Ramos (cell line): Measurements from ENCODE around the gene RRAS2.
"Not testable (repeated sequence)": the region's sequence is repeated elsewhere in the genome, so short reads cannot be mapped to it uniquely, and the experiment has no call there.

Source experiments
- in situ Hi-C: fragments of 300-500 bp; cut with MboI; formaldehyde crosslinking; loops from one replicate; pipeline ENCODE4 v1.14.3; 2022; ENCODE audit warnings: low sequenced_read_pairs; ENCODE audit not compliant: unreplicated experiment

RRAS2 gene

DNA sequence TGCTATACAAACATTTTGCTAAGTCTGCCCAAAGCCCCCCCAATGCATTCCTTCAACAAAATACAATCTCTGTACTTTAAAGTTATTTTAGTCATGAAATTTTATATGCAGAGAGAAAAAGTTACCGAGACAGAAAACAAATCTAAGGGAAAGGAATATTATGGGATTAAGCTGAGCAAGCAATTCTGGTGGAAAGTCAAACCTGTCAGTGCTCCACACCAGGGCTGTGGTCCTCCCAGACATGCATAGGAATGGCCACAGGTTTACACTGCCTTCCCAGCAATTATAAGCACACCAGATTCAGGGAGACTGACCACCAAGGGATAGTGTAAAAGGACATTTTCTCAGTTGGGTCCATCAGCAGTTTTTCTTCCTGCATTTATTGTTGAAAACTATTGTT, 92.4 kb downstream of the RRAS2 start:
- in situ Hi-C loops: no loop called here

DNA sequence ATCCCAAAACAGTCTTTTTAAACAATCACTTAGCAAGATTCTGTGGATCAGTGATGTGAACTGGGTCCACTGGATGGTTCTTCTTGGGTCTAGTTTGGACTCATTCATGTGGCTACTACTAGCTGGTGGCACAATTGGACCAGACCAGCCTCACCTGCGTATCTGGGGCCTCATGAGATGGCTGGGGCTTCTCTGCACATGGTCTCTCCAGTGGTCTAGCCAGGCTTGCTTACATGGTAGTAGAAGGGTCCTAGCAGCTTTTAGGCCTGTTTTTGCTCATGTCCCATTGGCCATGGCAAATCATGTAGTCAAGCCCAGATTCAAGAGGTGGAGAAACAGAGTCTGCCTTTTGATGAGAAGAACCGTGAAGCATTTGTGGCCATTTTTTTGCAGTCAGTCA, 94.0 kb downstream of the RRAS2 start:
- in situ Hi-C loops: no loop called here

DNA sequence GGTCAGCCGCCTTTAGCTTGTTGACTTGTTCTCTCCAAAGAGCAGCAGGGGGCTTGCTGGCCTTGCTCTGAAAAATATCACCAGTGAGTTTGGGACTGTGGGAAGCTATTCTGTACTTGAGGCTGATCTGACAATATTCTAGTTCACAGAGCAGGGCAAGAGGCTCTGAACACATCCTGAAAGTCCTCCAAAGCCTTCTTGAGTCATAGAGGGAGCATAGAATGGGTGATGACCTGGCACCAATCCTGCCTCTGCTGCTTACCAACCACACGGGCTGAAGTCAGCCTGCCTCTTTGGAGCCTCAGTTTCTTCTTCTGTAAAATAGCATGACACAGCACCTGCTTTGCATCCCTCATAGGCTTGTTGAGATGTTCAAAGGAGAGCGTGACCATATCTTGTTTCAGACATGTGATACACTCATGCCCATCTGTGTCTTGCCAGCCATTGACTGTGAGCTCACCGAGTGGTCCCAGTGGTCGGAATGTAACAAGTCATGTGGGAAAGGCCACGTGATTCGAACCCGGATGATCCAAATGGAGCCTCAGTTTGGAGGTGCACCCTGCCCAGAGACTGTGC, 96.6 kb downstream of the RRAS2 start:
- in situ Hi-C loops: no loop called here

DNA sequence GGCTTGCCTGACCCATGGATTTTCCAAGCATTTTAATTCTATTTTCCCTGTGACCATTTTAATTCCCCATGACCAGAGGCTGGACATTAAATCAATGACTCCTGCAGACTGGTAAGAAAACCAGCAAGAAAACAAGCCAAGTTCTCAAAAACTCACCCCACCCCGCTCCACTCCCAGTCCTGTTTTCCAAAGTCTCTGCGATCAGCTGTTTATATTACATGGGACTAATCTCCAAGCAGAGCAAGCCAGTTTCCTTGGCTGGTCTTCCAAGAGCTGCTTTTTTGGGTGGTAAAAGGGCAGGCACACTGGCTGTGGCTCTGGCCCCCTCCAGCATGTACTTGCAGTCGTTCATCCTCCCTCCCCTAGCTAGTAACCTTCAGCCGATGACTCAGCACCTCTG, 97.9 kb downstream of the RRAS2 start:
- in situ Hi-C loops: no loop called here

DNA sequence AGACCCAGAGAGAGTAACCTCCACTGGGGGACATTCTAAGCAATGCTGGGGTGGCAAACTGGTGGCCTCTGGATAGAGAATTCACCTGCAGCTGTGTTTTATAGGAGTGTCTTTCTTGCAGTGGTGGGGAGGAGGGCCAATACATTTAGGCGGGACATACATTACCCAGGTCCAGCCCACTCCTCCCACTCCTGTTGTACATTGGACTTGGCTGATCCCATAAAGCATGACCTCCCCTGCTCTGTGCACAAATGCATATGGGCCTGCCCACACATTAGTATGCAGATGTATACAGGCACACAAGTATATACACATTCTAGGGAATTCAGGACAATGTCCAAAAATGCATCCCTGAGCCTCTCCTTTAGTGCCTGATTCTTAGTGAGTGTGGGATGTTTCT, 99.1 kb downstream of the RRAS2 start:
- in situ Hi-C loops: no loop called here

DNA sequence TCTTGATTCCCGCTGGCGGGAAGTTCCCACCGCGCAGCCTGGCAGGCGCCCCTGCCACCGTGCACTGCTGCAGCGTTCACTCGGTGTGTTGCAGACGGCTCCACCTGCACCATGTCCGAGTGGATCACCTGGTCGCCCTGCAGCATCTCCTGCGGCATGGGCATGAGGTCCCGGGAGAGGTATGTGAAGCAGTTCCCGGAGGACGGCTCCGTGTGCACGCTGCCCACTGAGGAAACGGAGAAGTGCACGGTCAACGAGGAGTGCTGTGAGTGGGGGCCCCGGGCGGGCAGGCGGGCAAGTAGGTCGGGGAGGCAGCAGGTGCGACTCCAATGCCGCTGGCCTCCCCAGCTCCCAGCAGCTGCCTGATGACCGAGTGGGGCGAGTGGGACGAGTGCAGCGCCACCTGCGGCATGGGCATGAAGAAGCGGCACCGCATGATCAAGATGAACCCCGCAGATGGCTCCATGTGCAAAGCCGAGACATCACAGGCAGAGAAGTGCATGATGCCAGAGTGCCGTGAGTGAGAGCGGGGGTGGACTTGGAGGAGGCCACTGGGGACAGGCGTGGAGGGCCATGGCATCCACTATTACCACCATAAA, 99.7 kb downstream of the RRAS2 start:
- in situ Hi-C loops: no loop called here

DNA sequence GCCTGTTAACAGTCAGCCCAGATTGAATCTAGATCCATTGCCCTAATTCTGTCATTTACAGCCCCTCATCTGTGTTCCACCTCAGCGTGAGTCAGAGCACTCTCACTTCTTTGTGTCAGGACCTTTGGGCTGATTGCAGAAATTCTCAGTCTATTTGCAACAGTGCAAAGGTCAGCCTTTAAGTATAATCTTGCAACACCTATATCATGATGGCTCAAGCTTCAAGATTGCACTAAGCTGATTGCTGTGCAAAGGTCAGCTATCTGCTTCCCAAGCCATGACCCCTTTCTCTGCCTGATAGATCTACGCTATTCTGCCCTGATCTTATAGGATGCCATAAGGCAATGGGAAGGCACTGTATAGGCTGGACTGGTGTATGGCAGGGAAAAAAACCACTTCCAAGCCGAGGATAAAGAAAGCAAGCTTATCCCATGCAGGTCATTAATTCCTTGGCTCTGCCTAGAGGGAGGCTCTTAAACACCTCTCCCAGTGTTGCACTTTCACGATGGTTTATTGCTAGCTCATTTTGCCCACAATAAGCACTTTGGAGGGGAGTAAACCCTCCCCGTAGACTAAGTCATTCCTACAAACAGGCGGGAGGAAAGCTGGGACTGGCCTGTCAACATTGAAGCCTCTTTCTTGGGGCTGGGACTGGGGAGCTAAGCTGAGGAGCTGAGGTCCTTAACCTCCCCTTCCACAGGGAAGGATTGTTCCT, 100.6 kb downstream of the RRAS2 start:
- in situ Hi-C loops: no loop called here

DNA sequence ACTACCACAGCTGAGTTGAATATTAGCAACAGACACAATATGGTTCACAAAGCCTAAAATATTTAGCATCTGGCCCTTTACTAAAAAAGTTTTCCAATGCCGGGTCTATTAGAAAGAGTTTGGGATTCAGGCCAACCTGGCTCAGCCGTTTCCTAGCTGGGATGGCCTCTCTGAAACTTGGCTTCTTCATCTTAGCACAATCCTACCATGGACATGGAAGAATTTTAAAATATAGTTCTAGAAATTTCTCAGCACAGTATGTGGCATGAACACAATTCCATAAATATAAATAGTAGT, 103.8 kb downstream of the RRAS2 start:
- in situ Hi-C loops: no loop called here

DNA sequence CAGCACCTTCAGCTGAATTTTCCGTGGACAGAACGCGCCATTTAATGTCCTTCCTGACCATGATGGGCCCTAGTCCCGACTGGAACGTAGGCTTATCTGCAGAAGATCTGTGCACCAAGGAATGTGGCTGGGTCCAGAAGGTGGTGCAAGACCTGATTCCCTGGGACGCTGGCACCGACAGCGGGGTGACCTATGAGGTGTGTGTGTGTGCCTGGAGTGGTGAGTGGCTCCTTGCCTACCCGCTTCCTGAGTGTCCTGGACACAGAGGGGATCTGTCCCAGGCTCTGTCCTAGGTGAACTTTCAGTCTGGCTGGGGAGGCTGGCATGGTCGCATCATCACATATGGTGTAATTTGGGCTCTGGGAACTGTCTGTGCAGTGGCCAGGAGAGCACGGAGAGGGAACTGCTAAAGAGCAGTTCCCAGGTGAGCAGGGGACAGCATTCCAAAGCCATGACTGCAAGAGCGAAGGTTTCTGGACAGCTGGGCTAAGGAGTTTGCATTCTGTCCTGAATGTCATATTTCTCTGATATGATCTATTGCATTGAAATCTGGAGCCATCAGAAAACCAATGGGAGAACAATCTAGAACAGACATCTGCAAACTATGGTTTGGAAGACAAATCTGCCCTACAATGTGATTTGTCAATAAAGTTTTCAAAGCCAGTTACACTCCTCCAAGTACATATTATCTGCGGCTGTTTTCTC, 104.3 kb downstream of the RRAS2 start:
- in situ Hi-C loops: no loop called here

DNA sequence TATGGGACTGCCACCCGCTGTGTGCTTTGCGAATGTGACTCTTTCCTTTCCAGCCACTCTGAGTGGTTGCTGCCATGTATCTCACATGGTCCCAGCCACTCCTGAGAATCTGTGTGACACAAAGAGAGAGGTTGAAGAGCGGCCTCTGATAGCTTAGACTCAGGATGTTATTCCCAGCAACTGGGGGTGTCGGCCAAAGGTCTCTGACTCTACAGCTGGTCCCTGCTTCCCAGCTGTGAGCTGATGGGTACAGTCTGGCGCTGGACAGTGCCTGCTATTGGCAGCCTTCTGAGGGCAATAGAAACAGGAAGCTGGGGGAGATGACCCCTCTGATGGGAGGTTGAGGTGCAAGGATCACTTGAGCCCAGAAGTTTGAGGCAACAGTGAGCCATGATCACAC, 105.1 kb downstream of the RRAS2 start:
- in situ Hi-C loops: no loop called here

DNA sequence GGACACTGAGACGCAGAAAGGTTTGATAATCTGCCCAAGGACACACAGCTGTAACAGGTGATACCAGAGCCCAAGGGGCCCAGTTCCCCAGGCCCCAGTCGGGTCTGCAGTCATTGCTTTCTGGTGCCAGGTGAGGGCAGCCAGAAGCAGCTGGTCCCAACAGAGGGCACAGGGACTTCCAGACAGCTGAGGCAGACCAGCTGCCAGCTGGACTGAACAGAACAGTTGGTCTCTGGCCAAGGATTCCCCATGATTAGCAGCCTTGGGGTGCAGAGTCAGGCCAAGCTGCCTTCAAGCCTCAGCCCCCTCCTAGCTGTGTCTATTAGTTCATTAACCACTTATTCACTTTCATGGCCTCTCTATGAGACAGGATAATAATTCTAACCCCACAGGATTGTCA, 105.6 kb downstream of the RRAS2 start:
- in situ Hi-C loops: no loop called here

DNA sequence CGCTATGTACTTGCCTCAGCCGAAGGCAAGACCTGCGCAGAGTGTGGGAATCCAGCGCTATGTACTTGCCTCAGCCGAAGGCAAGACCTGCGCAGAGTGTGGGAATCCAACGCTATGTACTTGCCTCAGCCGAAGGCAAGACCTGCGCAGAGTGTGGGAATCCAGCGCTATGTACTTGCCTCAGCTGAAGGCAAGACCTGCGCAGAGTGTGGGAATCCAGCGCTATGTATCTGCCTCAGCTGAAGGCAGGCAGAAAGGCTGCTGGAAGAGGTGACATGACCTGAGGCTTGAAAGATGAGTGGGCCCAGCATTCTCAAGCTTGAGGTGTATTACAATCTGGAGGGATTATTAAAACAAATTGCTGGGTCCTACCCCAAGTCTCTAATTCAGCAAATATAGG, 106.5 kb downstream of the RRAS2 start:
- in situ Hi-C loops: not testable (repeated sequence)

DNA sequence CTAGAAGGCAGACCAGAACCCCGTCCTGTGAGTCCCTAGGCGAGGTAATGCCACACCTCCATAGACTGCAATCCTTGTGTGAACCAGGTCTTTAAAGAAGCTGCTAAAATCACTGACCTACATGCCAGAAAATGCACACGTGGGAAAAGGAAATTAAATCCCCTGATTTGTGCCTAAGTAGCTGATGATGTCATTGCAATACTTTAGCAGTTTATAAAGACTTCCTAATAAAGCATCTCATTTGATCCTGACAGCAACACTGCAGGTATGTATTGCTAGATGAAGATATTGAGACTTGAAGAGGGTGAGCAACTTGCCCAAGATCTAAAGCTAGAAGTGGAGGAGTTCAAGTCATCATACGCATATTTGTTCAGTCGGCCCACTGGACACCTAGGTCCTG, 107.2 kb downstream of the RRAS2 start:
- in situ Hi-C loops: no loop called here

DNA sequence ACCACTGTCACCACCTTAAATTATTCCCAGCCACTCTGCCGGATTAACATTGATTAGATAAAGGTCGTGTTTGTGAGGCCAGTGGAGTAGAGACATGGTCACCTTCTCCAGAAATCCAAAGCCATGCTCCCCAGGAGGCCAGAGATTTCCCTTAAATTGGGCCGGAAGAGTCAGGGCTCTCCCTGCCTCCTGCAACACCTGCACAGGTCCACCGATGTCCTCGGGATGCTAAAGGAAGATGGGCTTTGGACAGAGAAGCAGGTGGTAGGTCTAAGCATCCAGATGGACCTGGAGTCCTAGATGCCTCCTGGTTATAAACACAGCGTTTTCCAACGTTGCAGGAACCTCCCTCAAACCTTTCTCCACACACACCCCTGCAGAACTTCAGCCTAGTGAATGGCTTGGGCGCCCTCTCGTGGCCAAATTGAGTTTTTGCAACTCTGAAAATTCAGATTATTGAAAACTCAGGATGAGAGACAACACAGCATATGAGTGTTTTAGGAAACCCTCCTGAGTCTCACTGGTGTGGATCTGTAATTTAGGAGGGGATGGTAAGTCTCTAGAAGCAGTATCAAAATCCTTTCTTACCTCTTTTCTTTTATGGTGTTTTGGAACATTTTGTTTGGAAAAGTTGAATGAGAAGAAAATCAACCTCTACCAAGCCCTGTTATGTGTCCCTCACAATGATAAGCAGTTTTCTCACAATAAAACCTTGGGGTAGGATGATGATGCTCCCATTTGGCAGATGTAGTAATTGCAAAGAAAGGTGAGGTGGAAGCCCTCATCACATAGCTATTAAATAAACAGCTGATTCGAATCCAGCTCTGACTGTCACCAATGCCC, 109.6 kb downstream of the RRAS2 start:
- in situ Hi-C loops: loop anchor here (5.0 to 10.0 kb wide), 2 partner anchors 295 to 472 kb away; no protein-coding TSS in a partner anchor

DNA sequence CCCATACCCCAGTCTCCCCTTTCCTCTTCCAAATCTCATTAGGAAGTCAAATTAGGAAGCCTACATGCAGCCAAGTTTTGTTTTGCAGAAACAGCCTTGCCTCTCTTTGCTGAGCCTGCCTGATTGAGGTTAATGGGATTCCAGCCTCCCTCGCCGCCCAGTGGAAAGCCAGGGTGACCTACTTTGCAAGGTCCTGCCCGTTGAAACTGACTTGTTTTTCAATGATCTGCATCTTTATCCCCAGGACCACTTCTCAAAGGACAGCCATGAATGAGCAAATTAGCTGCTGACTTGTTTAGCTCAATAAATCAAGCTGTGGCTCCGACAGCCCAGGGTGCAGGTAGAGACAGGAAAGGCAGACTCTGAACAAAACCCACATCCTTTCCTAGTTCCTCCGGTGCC, 110.4 kb downstream of the RRAS2 start:
- in situ Hi-C loops: loop anchor here (5.0 to 10.0 kb wide), 2 partner anchors 294 to 471 kb away; no protein-coding TSS in a partner anchor

DNA sequence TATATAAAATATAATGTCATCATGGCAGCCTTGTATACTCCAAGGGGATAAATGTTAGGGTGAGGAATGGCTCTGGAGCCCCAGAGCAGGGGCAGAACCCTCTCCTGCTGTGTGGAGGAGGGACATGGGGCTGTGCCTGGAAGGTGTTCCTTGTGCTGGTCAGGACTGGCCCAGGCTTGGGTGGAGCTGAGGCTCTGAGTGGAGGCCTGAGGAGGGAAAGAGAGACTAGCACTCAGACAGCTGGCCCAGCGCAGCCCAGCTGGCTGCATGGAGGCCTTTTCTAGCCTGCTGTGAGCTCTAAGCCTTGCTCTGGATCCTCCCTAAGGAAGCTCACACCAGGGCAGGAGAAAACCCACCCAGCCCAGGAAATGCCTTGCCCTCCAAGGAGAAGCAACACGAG, 113.5 kb downstream of the RRAS2 start:
- in situ Hi-C loops: loop anchor here (5.0 to 10.0 kb wide), 2 partner anchors 291 to 468 kb away; no protein-coding TSS in a partner anchor

DNA sequence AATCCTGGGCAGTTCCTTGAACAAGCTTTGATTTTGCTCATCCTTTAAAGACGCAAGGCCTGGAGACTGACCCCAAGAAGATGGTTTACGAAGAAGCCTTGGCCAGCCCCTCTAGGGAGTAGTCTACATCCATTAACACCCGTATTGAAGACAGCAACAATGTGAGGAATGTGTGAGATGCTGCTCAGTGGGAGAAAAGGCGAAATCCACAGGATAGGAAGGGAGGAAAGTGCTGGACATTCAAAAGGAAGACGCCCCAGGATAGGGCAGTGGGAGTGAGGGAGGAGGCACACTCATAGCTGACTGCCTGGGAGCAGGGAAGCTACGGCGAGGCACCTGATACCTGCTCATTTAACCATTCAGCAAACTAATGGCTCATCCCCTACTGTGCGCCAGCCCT, 114.1 kb downstream of the RRAS2 start:
- in situ Hi-C loops: loop anchor here (5.0 to 10.0 kb wide), 2 partner anchors 290 to 468 kb away; no protein-coding TSS in a partner anchor

DNA sequence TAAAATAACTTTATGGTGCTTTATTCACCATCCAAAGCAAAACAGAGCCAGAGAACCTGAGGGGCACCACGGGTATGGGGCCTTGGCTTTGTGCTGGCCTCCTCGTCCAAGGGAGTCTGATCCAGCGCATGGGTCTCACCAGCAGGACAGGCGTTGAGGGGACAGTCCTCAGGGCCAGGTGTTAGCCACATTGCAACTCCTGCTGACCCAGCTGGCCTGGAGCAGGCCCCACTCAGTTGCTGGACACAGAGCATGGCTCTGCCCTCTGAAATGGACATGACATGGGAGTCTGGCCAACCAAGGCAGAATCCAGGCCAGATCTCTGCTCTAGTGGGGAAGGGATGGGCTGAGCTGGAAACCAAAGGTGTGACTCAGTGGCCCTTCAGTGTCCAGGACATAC, 116.2 kb downstream of the RRAS2 start:
- in situ Hi-C loops: loop anchor here (10.0 kb wide), 1 partner anchor 288 kb away; no protein-coding TSS in a partner anchor

DNA sequence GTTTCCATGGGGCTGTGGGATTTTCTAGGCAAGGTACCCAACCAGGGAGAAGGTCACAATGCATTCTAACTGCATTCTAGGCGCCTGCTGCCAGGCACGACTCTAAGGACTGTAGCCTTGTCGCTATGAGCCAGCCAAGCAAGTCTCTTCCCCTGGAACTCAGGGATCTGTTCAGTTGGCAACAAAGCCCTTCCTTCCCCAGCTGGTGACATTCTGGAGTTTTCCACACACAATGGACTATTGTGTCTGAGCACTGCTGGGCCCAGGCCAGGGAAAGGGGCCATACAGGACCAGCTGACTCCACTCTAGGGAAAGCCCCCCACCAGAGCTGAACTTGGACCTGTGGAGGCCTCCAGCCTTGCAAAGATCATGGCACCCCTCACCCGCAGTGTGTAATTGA, 116.8 kb downstream of the RRAS2 start:
- in situ Hi-C loops: loop anchor here (10.0 kb wide), 1 partner anchor 287 kb away; no protein-coding TSS in a partner anchor

DNA sequence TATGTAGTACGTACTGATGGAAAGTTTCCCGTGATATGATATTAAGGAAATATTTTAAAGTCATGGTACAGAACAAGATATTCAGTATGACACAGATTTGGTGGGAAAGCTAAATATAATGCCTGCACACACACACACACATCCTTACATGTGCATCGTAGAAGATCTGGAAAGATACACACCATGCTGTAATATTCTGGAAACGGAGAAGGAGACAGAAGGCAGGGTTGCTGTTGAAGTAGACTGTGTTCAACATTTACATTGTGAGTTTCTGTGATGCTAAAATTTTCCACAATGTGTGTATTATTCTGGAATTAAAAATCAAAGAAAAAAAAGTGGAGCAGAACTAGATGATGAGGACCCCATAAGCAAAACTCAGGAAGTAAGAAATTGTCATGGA, 118.0 kb downstream of the RRAS2 start:
- in situ Hi-C loops: loop anchor here (10.0 kb wide), 1 partner anchor 286 kb away; no protein-coding TSS in a partner anchor
